H1 (cell line): Measurements from ENCODE around the gene C2orf81. TPM values are rescaled to one million over a fixed set of nuclear protein-coding genes. Genes with fewer than 3 reads are reported as not detected.

ENCODE experiments used
- CTCF ChIA-PET: fragments of 300-600 bp; sonication (Branson Sonifier 250); formaldehyde crosslinking; loops from one replicate; lab custom pipeline; 2021; ENCODE audit not compliant: partially characterized antibody; lab: Charles Lee
- POLR2A ChIA-PET: fragments of 300-600 bp; sonication (Branson Sonifier 250); formaldehyde crosslinking; loops from one replicate; lab custom pipeline; 2021; ENCODE audit warnings: inconsistent platforms; ENCODE audit not compliant: partially characterized antibody; lab: Charles Lee
- DNase-seq, 2 experiments: peaks; one replicate each; pipeline versions ENCODE4 v3.0.0 to v3.0.0-alpha.2; 2010 to 2022; ENCODE audit warnings: low spot score in 2 of 2, low read depth in 1 of 2, mixed read lengths in 1 of 2
- FAIRE-seq: peaks from 2 replicates; lab custom pipeline; 2011; peaks lifted over from hg19 to GRCh38; lab: Jason Lieb, UNC
- H2AFZ ChIP-seq: 2 replicates; pipeline ENCODE4 v1.8.1; 2012; ENCODE audit warnings: low read length, inconsistent platforms
- H2AK5ac ChIP-seq: 2 replicates; pipeline ENCODE4 v1.6.1; 2013; ENCODE audit warnings: low read depth, low read length
- H2BK120ac ChIP-seq: replicated peaks from 2 replicates; pipeline ENCODE3; 2013; ENCODE audit warnings: low read depth, low read length, inconsistent platforms
- H2BK12ac ChIP-seq: 2 replicates; pipeline ENCODE4 v1.6.1; 2013; ENCODE audit warnings: low read depth, low read length
- H2BK15ac ChIP-seq: 2 replicates; pipeline ENCODE4 v1.6.1; 2013; ENCODE audit warnings: low read length
- H2BK20ac ChIP-seq: 2 replicates; pipeline ENCODE4 v1.6.1; 2013; ENCODE audit warnings: low read length
- H2BK5ac ChIP-seq: 2 replicates; pipeline ENCODE4 v1.6.1; 2013; ENCODE audit warnings: low read depth, low read length
- H3K14ac ChIP-seq: 2 replicates; pipeline ENCODE4 v1.6.1; 2013; ENCODE audit warnings: inconsistent platforms; ENCODE audit not compliant: insufficient read length
- H3K18ac ChIP-seq: 2 replicates; pipeline ENCODE4 v1.6.1; 2013; ENCODE audit warnings: low read length; ENCODE audit errors: extremely low read depth
- H3K23ac ChIP-seq: 2 replicates; pipeline ENCODE4 v1.6.1; 2013; ENCODE audit warnings: inconsistent platforms; ENCODE audit not compliant: insufficient read length
- H3K23me2 ChIP-seq: 2 replicates; pipeline ENCODE4 v1.6.1; 2013; ENCODE audit warnings: low read depth, low read length
- H3K27ac ChIP-seq: 2 replicates; pipeline ENCODE4 v1.6.1; 2011; ENCODE audit warnings: low read depth, low read length, inconsistent platforms
- H3K27me3 ChIP-seq, 4 experiments: replicated peaks in 1 of 4; 1 replicate in 1 of 4; 2 replicates in 3 of 4; pipeline versions ENCODE4 v1.6.1 to v1.8.1; 2011 to 2013; ENCODE audit warnings: low read length in 3 of 4, mild to moderate bottlenecking in 3 of 4, inconsistent platforms in 2 of 4, mixed read lengths in 2 of 4, moderate library complexity in 1 of 4; ENCODE audit not compliant: control insufficient read depth in 3 of 4, insufficient read depth in 3 of 4; ENCODE audit errors: extremely low read depth in 1 of 4
- H3K36me3 ChIP-seq, 4 experiments: 2 replicates each; pipeline versions ENCODE4 v1.6.1 to v1.8.1; 2011 to 2013; ENCODE audit warnings: mild to moderate bottlenecking in 4 of 4, low read length in 3 of 4, moderate library complexity in 2 of 4, control low read depth in 1 of 4, inconsistent platforms in 1 of 4; ENCODE audit not compliant: insufficient read depth in 4 of 4, control insufficient read depth in 2 of 4
- H3K4ac ChIP-seq: replicated peaks from 2 replicates; pipeline ENCODE3; 2013; ENCODE audit warnings: low read length, low read depth, mixed read lengths, inconsistent platforms; ENCODE audit not compliant: insufficient read length
- H3K4me1 ChIP-seq, 4 experiments: replicated peaks in 1 of 4; 1 replicate in 1 of 4; 2 replicates in 3 of 4; pipeline versions ENCODE4 v1.6.1 to v1.8.1; 2011 to 2013; ENCODE audit warnings: low read length in 3 of 4, inconsistent platforms in 2 of 4, mixed read lengths in 1 of 4; ENCODE audit not compliant: insufficient read depth in 4 of 4, control insufficient read depth in 3 of 4
- H3K4me2 ChIP-seq, 2 experiments: 2 replicates each; pipeline versions ENCODE4 v1.6.1 to v1.8.1; 2011 to 2013; ENCODE audit warnings: low read depth in 2 of 2, low read length in 2 of 2, control low read depth in 1 of 2, inconsistent platforms in 1 of 2, mild to moderate bottlenecking in 1 of 2; ENCODE audit not compliant: insufficient read depth in 1 of 2
- H3K4me3 ChIP-seq, 4 experiments: fragments of 200-600, 300-600 bp in 1 of 4; sonication (generic), shearing (Covaris generic), sonication (Bioruptor Twin) in 1 of 4; 2 replicates each; pipeline versions ENCODE4 v1.5.1 to v1.8.1; 2011 to 2016; ENCODE audit warnings: low read length in 4 of 4, low read depth in 3 of 4, control low read depth in 2 of 4, inconsistent platforms in 2 of 4, mild to moderate bottlenecking in 2 of 4, mixed read lengths in 1 of 4, moderate library complexity in 1 of 4; ENCODE audit not compliant: insufficient read depth in 2 of 4; ENCODE audit errors: extremely low read depth in 1 of 4
- H3K56ac ChIP-seq: replicated peaks from 2 replicates; pipeline ENCODE3; 2013; ENCODE audit warnings: low read depth, mild to moderate bottlenecking, mixed read lengths, low read length, inconsistent platforms; ENCODE audit not compliant: insufficient read length
- H3K79me1 ChIP-seq: 2 replicates; pipeline ENCODE4 v1.6.1; 2013; ENCODE audit warnings: low read depth, low read length, control low read depth
- H3K79me2 ChIP-seq, 2 experiments: 2 replicates each; pipeline versions ENCODE4 v1.6.1 to v1.8.1; 2012 to 2013; ENCODE audit warnings: low read length in 2 of 2, mild to moderate bottlenecking in 2 of 2, inconsistent platforms in 1 of 2; ENCODE audit not compliant: insufficient read depth in 2 of 2, control insufficient read depth in 1 of 2
- H3K9ac ChIP-seq, 4 experiments: replicated peaks in 1 of 4; 1 replicate in 1 of 4; 2 replicates in 3 of 4; pipeline versions ENCODE4 v1.6.1 to v1.8.1; 2011 to 2013; ENCODE audit warnings: low read depth in 3 of 4, low read length in 3 of 4, control low read depth in 2 of 4, mild to moderate bottlenecking in 2 of 4, moderate library complexity in 2 of 4, inconsistent platforms in 1 of 4; ENCODE audit errors: extremely low read depth in 1 of 4
- H3K9me3 ChIP-seq, 2 experiments: 2 replicates each; pipeline versions ENCODE4 v1.6.1 to v1.8.1; 2012 to 2013; ENCODE audit warnings: mild to moderate bottlenecking in 2 of 2, moderate library complexity in 2 of 2, control low read depth in 1 of 2, inconsistent platforms in 1 of 2, low read depth in 1 of 2, low read length in 1 of 2, mixed read lengths in 1 of 2; ENCODE audit not compliant: insufficient read depth in 2 of 2
- H4K20me1 ChIP-seq, 2 experiments: replicated peaks in 1 of 2; 2 replicates each; pipeline versions ENCODE3 to v1.8.1; 2011 to 2013; ENCODE audit warnings: inconsistent platforms in 2 of 2, low read length in 2 of 2, mild to moderate bottlenecking in 1 of 2; ENCODE audit not compliant: insufficient read depth in 2 of 2, control insufficient read depth in 1 of 2
- H4K5ac ChIP-seq: 2 replicates; pipeline ENCODE4 v1.6.1; 2013; ENCODE audit warnings: low read length, low read depth, mixed read lengths, inconsistent platforms; ENCODE audit not compliant: insufficient read length
- H4K8ac ChIP-seq: 2 replicates; pipeline ENCODE4 v1.8.0; 2013; ENCODE audit warnings: mild to moderate bottlenecking, moderate library complexity, low read length, inconsistent platforms; ENCODE audit not compliant: insufficient read depth; ENCODE audit errors: extremely low read depth
- H4K91ac ChIP-seq: replicated peaks from 2 replicates; pipeline ENCODE3; 2013; ENCODE audit warnings: low read length, mixed read lengths, inconsistent platforms; ENCODE audit not compliant: insufficient read length
- CBX8 ChIP-seq: fragments of 300-800, 300-1000 bp; sonication (generic); IDR thresholded peaks from 2 replicates; pipeline ENCODE4 v1.7.1; 2016; ENCODE audit warnings: low read depth, low read length, borderline replicate concordance
- CHD2 ChIP-seq: IDR thresholded peaks from 2 replicates; pipeline ENCODE4 v1.6.1; 2012; ENCODE audit warnings: low read length, improper control_type of control experiment
- CREB1 ChIP-seq: IDR thresholded peaks from 2 replicates; pipeline ENCODE4 v1.6.1; 2012; ENCODE audit warnings: inconsistent platforms
- FOSL1 ChIP-seq: IDR thresholded peaks from 2 replicates; pipeline ENCODE4 v1.6.1; 2011; ENCODE audit warnings: mild to moderate bottlenecking, low read depth, low read length, moderate library complexity; ENCODE audit not compliant: insufficient read depth
- GABPA ChIP-seq: IDR thresholded peaks from 2 replicates; pipeline ENCODE4 v1.6.1; 2011; ENCODE audit warnings: mild to moderate bottlenecking, low read length, moderate library complexity, borderline replicate concordance; ENCODE audit not compliant: insufficient read depth
- GTF2F1 ChIP-seq: IDR thresholded peaks from 2 replicates; pipeline ENCODE4 v1.6.1; 2012; ENCODE audit warnings: low read depth, low read length, improper control_type of control experiment, borderline replicate concordance
- HDAC2 ChIP-seq, 2 experiments: fragments of 300-600 bp in 1 of 2; sonication (generic) in 1 of 2; IDR thresholded peaks; 2 replicates each; pipeline ENCODE4 v1.6.1; 2011 to 2012; ENCODE audit warnings: low read depth in 2 of 2, low read length in 2 of 2, mild to moderate bottlenecking in 2 of 2, moderate library complexity in 2 of 2, borderline replicate concordance in 1 of 2, inconsistent platforms in 1 of 2
- MAFK ChIP-seq: IDR thresholded peaks from 2 replicates; pipeline ENCODE4 v1.6.1; 2012; ENCODE audit warnings: low read depth, mild to moderate bottlenecking, improper control_type of control experiment, low read length
- MAX ChIP-seq: IDR thresholded peaks from 2 replicates; pipeline ENCODE4 v1.6.1; 2012; ENCODE audit warnings: inconsistent platforms
- POLR2A ChIP-seq, 2 experiments: IDR thresholded peaks; 1 replicate in 1 of 2; 2 replicates in 1 of 2; pipeline ENCODE4 v1.6.1; 2011; ENCODE audit warnings: low read depth in 2 of 2, low read length in 2 of 2, mild to moderate bottlenecking in 2 of 2; ENCODE audit errors: control extremely low read depth in 1 of 2
- RBBP5 ChIP-seq: IDR thresholded peaks from 2 replicates; pipeline ENCODE4 v1.7.1; 2012; ENCODE audit warnings: low read depth, mild to moderate bottlenecking, inconsistent platforms, low read length, moderate library complexity, borderline replicate concordance
- RNF2 ChIP-seq: fragments of 200-900, 300-1000 bp; sonication (generic); IDR thresholded peaks from 2 replicates; pipeline ENCODE4 v1.7.1; 2016; ENCODE audit warnings: borderline replicate concordance, low read depth, mild to moderate bottlenecking, antibody characterized with exemption, low read length; ENCODE audit not compliant: poor library complexity, severe bottlenecking; ENCODE audit errors: missing control alignments
- YY1 ChIP-seq: IDR thresholded peaks from 2 replicates; pipeline ENCODE4 v1.6.1; 2011; ENCODE audit warnings: low read depth, mild to moderate bottlenecking, low read length
- WGBS, 2 experiments: shearing (Covaris generic) in 1 of 2; methylation state at CpG; one replicate each; pipeline versions ENCODE4 v1.1.6 to v1.1.7; 2013 to 2015; ENCODE audit warnings: low lambda C conversion rate in 2 of 2, mixed read lengths in 2 of 2, inconsistent platforms in 1 of 2, low coverage in 1 of 2, missing lambda C conversion rate in 1 of 2; ENCODE audit not compliant: insufficient replicate concordance in 2 of 2, insufficient coverage in 1 of 2, insufficient read length in 1 of 2; ENCODE audit errors: extremely low coverage in 1 of 2, missing lambda C conversion rate in 1 of 2; 5-methylcytosine and 5-hydroxymethylcytosine counted together
- polyA plus RNA-seq, 7 experiments: library from polyadenylated mRNA; depleted of rRNA in 3 of 7; stranded (reverse) in 5 of 7; unstranded in 2 of 7; fragments of >200 nt in 5 of 7; fragments of 200-250 nt in 2 of 7; gene quantifications; 1 replicate in 5 of 7; 2 replicates in 1 of 7; 4 replicates in 1 of 7; pipeline versions ENCODE4 v1.2.1 to v1.2.3, GENCODE V29; 2011 to 2013; ENCODE audit warnings: missing spikeins in 2 of 7, mixed read lengths in 2 of 7
- total RNA-seq: library from RNA; stranded (reverse); fragmentation: NEBNext Ultra II Directional; extraction: Animal tissue kit (Norgen Biotek cat#: 25700); gene quantifications from 2 replicates; pipeline ENCODE4 v1.2.1, GENCODE V29; 2021

Gene C2orf81
- total and polyA plus RNA-seq, 2 of the 8 experiments (the other 6 are each of a cell fraction or from before 2014, with no cell fraction given): 1.6 to 3.3 TPM

GRCh38 chr2:74438248-74438647 is 16.8 kb upstream of the C2orf81 start:
- POLR2A ChIA-PET: interaction anchor here (1.5 to 3.9 kb wide), 3 partner anchors 10 to 19 kb away, joined by 4 to 66 read pairs (median 42); partner anchors contain the start of genes INO80B and WBP1
- H2BK20ac ChIP-seq: no peak overlapping the region
- no peak overlapping the region for H2BK12ac ChIP-seq
- no peak overlapping the region for H2BK5ac ChIP-seq
- H2AK5ac ChIP-seq: peak overlapping the region; percentile 25
- CTCF ChIA-PET: interaction anchor here (1.0 to 3.1 kb wide), 3 partner anchors 13 to 137 kb away, joined by 3 to 16 read pairs (median 3); partner anchors contain the start of gene WBP1
- H4K8ac ChIP-seq: no peak overlapping the region; the same call in 1 of the 2 replicates
- H3K27me3 ChIP-seq: no peaks in the 10 kb centered on the region
- peak overlapping the region in 1 of 2 experiments; percentile 11; a peak in 1 of 4 replicates for H3K4me2 ChIP-seq
- no peak overlapping the region; a peak in 1 of 7 replicates for H3K9ac ChIP-seq
- peaks cover 6 to 14% of the 10 kb centered on the region in 2 experiments for H4K20me1 ChIP-seq
- H2BK120ac ChIP-seq: no peak overlapping the region
- H3K9me3 ChIP-seq: no peaks in the 10 kb centered on the region
- no peak overlapping the region for H3K27ac ChIP-seq
- peaks cover 22% of the 10 kb centered on the region for H3K79me1 ChIP-seq
- FAIRE-seq (no peak), DNase-seq (no peak)
- H3K56ac ChIP-seq: no peak overlapping the region
- H3K4me3 ChIP-seq: no peak overlapping the region
- peaks cover 4 to 24% (median 17%) of the 10 kb centered on the region in 4 experiments; a peak in 6 of 7 replicates for H3K4me1 ChIP-seq
- no peak overlapping the region for H4K5ac ChIP-seq
- no peak overlapping the region for H3K14ac ChIP-seq
- 100% methylated on average over 1 of the region's 1 CpG; no CpG with 5 or more reads in 1 of the 2 experiments for WGBS, 2 experiments
- no peak overlapping the region for H3K23ac ChIP-seq
- peaks cover 6% of the 10 kb centered on the region; the same call in 1 of the 2 replicates for H3K23me2 ChIP-seq
- no peak overlapping the region for H3K18ac ChIP-seq
- H3K4ac ChIP-seq: no peak overlapping the region
- H3K79me2 ChIP-seq: peaks cover 4 to 47% of the 10 kb centered on the region in 2 experiments; a peak in 2 of 4 replicates
- H2AFZ ChIP-seq: no peak overlapping the region
- TF ChIP-seq MAFK (no peak), CBX8 (no peak), FOSL1 (no peak), HDAC2 (IDR thresholded peaks at IDR 0.05; ENCODE audit: borderline replicate concordance in 1 of 2, low read depth in 2 of 2, low read length in 2 of 2) (no peak), POLR2A (IDR thresholded peaks at IDR 0.05; ENCODE audit: control extremely low read depth in 1 of 2, low read depth in 2 of 2, low read length in 2 of 2) (no peak), CHD2 (no peak), RBBP5 (no peak), CREB1 (no peak), GTF2F1 (no peak), RNF2 (no peak), GABPA (no peak), MAX (no peak), YY1 (no peak)
- peaks cover 0 to 5% (median 1%) of the 10 kb centered on the region in 4 experiments; a peak in 1 of 8 replicates for H3K36me3 ChIP-seq
- no peak overlapping the region for H2BK15ac ChIP-seq
- no peak overlapping the region for H4K91ac ChIP-seq
